T1000 (cell line): ENCODE results near the gene CSNK1G1.
"Not testable (repeated sequence)": the region's sequence is repeated elsewhere in the genome, so short reads cannot be mapped to it uniquely, and the experiment has no call there.

ENCODE experiments used
- DNase-seq: peaks from one replicate; lab custom pipeline; 2025; ENCODE audit warnings: mixed read lengths; lab: John Stamatoyannopoulos, UW

The CSNK1G1 gene

GRCh38 chr15:64287953-64288352, 68.0 kb downstream of the CSNK1G1 start:
- DNase-seq = no peak

GRCh38 chr15:64286473-64286872, 69.5 kb downstream of the CSNK1G1 start:
- DNase-seq = no peak

- DNase-seq = no peak
Measured at GRCh38 chr15:64285871-64286270, 70.1 kb downstream of the CSNK1G1 start.

- no peak for DNase-seq
Measured at GRCh38 chr15:64285150-64285549, 70.8 kb downstream of the CSNK1G1 start.

GRCh38 chr15:64284042-64284441, 71.9 kb downstream of the CSNK1G1 start:
- no peak for DNase-seq

- no peak for DNase-seq
Measured at GRCh38 chr15:64282701-64283100, 73.3 kb downstream of the CSNK1G1 start.

- DNase-seq = no peak
Measured at GRCh38 chr15:64279131-64279530, 76.8 kb downstream of the CSNK1G1 start.

GRCh38 chr15:64275934-64276333, 80.0 kb downstream of the CSNK1G1 start:
- no peak for DNase-seq

GRCh38 chr15:64274341-64274950, 81.5 kb downstream of the CSNK1G1 start:
- DNase-seq = no peak

GRCh38 chr15:64267331-64267973, 88.5 kb downstream of the CSNK1G1 start:
- no peak for DNase-seq

- not testable (repeated sequence) for DNase-seq
Measured at GRCh38 chr15:64265188-64265587, 90.8 kb downstream of the CSNK1G1 start.

GRCh38 chr15:64264502-64264901, 91.5 kb downstream of the CSNK1G1 start:
- DNase-seq = no peak

GRCh38 chr15:64263567-64263966, 92.4 kb downstream of the CSNK1G1 start:
- no peak for DNase-seq

GRCh38 chr15:64256051-64256450, 99.9 kb downstream of the CSNK1G1 start:
- no peak for DNase-seq

- DNase-seq = no peak
Measured at GRCh38 chr15:64251658-64252057, 104.3 kb downstream of the CSNK1G1 start.

- DNase-seq = no peak
Measured at GRCh38 chr15:64251121-64251520, 104.9 kb downstream of the CSNK1G1 start.

- no peak for DNase-seq
Measured at GRCh38 chr15:64249883-64250575, 105.9 kb downstream of the CSNK1G1 start.

- no peak for DNase-seq
Measured at GRCh38 chr15:64249406-64249805, 106.6 kb downstream of the CSNK1G1 start.

GRCh38 chr15:64247906-64248541, 107.9 kb downstream of the CSNK1G1 start:
- no peak for DNase-seq

GRCh38 chr15:64247535-64247905, 108.5 kb downstream of the CSNK1G1 start:
- DNase-seq = no peak

- peak; percentile 40 for DNase-seq
Measured at GRCh38 chr15:64246364-64247189, 109.4 kb downstream of the CSNK1G1 start.

- DNase-seq = no peak
Measured at GRCh38 chr15:64245405-64245804, 110.6 kb downstream of the CSNK1G1 start.
